K562 (cell line): ENCODE data around the gene REPS1. TPM values are rescaled to one million over a fixed set of nuclear protein-coding genes. Genes with fewer than 3 reads are reported as not detected.

Source experiments
- ATF7 ChIP-seq: fragments of 450-650 bp; IDR thresholded peaks from 2 replicates; pipeline ENCODE4 v1.7.1; 2014; ENCODE audit warnings: mild to moderate bottlenecking, moderate library complexity
- BRD4 ChIP-seq: fragments of 200-600 bp; sonication (generic); IDR thresholded peaks from 2 replicates; pipeline ENCODE4 v1.6.1; 2017; ENCODE audit warnings: inconsistent platforms
- CCNT2 ChIP-seq: IDR thresholded peaks from 2 replicates; pipeline ENCODE4 v1.6.1; 2011; ENCODE audit warnings: borderline replicate concordance, low read depth, mild to moderate bottlenecking, moderate library complexity, mixed read lengths, low read length; ENCODE audit not compliant: insufficient read length; ENCODE audit errors: extremely low read depth
- CSDE1 ChIP-seq, 2 experiments: fragments of 450-650 bp; IDR thresholded peaks; 2 replicates each; pipeline ENCODE4 v1.6.1; 2016; ENCODE audit warnings: mild to moderate bottlenecking in 1 of 2
- ERF ChIP-seq: fragments of 450-650 bp; formaldehyde crosslinking; IDR thresholded peaks from 2 replicates; pipeline ENCODE4 v1.4.0; 2020; ENCODE audit warnings: mild to moderate bottlenecking, mixed read lengths
- ETV6 ChIP-seq, 3 experiments: fragments of 150-350 bp in 1 of 3; sonication (generic) in 1 of 3; formaldehyde crosslinking in 1 of 3; IDR thresholded peaks; 2 replicates each; pipeline versions ENCODE4 v1.6.1 to v1.8.0; 2014 to 2022; ENCODE audit warnings: borderline replicate concordance in 2 of 3, low read depth in 2 of 3, antibody characterized with exemption in 1 of 3, low read length in 1 of 3, mild to moderate bottlenecking in 1 of 3, missing genetic modification reagents in 1 of 3
- MCM3 ChIP-seq: fragments of 450-650 bp; IDR thresholded peaks from 2 replicates; pipeline ENCODE4 v1.6.1; 2016
- PTBP1 ChIP-seq: fragments of 200-400 bp; formaldehyde crosslinking; IDR thresholded peaks from 2 replicates; pipeline ENCODE4 v1.6.1; 2017; ENCODE audit warnings: low read depth, low read length
- TCF3 ChIP-seq: sonication (generic); formaldehyde crosslinking; IDR thresholded peaks from 2 replicates; pipeline ENCODE4 v1.4.0; 2020; ENCODE audit warnings: mild to moderate bottlenecking, missing genetic modification reagents
- ZFPM2 ChIP-seq: fragments of 250-450 bp; sonication (Bioruptor Pico); IDR thresholded peaks from 2 replicates; pipeline ENCODE4 v1.5.1; 2022; ENCODE audit warnings: mild to moderate bottlenecking
- ZNF140 ChIP-seq: fragments of 250-450 bp; sonication (Bioruptor Pico); IDR thresholded peaks from 2 replicates; pipeline ENCODE4 v1.8.0; 2021; ENCODE audit warnings: moderate library complexity, mild to moderate bottlenecking, inconsistent platforms
- ZNF41 ChIP-seq: fragments of 250-450 bp; sonication (Bioruptor Pico); conservative IDR thresholded peaks from 2 replicates; pipeline ENCODE4 v1.4.0; 2020; ENCODE audit warnings: mild to moderate bottlenecking
- polyA plus RNA-seq, 8 experiments: library from polyadenylated mRNA; depleted of rRNA in 4 of 8; stranded (reverse) in 5 of 8; unstranded in 3 of 8; fragments of >200 nt; fragmentation: Nextera tagmentation in 2 of 8; fragmentation: Illumina TruSeq in 1 of 8; extraction: Ambion mirVana in 2 of 8; extraction: Trizol in 1 of 8; gene quantifications; 2 replicates each; pipeline versions ENCODE4 v1.2.1 to v1.2.3, GENCODE V29; 2011 to 2014; ENCODE audit warnings: inconsistent platforms in 1 of 8, missing spikeins in 1 of 8
- total RNA-seq, 7 experiments: library from RNA; depleted of rRNA in 6 of 7; stranded (reverse); fragments of >200 nt in 6 of 7; fragmentation: Illumina TruSeq in 2 of 7; extraction: Trizol in 2 of 7; gene quantifications; 2 replicates each; pipeline versions ENCODE4 v1.2.1 to v1.2.3, GENCODE V29; 2011 to 2021; ENCODE audit warnings: low replicate concordance in 1 of 7
- TF ChIP-seq, protein P1 (sequence below), 2 experiments: fragments of 450-650 bp; IDR thresholded peaks; 2 replicates each; pipeline ENCODE4 v1.6.1; 2016; ENCODE audit warnings: mild to moderate bottlenecking in 2 of 2, borderline replicate concordance in 1 of 2, low read depth in 1 of 2, moderate library complexity in 1 of 2
- TF ChIP-seq, protein P2 (sequence below): sonication (generic); formaldehyde crosslinking; IDR thresholded peaks from 2 replicates; pipeline ENCODE4 v1.8.0; 2022; ENCODE audit warnings: mild to moderate bottlenecking, low read depth, missing genetic modification reagents
- TF ChIP-seq, protein P3 (sequence below), 2 experiments: fragments of 450-650 bp; IDR thresholded peaks; 2 replicates each; pipeline ENCODE4 v1.6.1; 2016
- TF ChIP-seq, protein P4 (sequence below), 3 experiments: IDR thresholded peaks in 2 of 3; conservative IDR thresholded peaks in 1 of 3; 2 replicates each; pipeline ENCODE4 v1.5.1; 2011 to 2012; ENCODE audit warnings: low read length in 3 of 3, mild to moderate bottlenecking in 3 of 3, control low read depth in 2 of 3, improper control_type of control experiment in 1 of 3, inconsistent platforms in 1 of 3, low read depth in 1 of 3, mixed read lengths in 1 of 3, moderate library complexity in 1 of 3; ENCODE audit not compliant: insufficient read depth in 2 of 3

The REPS1 gene
- total and polyA plus RNA-seq, 9 of the 15 experiments (the other 6 are each of a cell fraction or from before 2014, with no cell fraction given), result 7.9 to 36.0 (median 27.8) TPM

DNA sequence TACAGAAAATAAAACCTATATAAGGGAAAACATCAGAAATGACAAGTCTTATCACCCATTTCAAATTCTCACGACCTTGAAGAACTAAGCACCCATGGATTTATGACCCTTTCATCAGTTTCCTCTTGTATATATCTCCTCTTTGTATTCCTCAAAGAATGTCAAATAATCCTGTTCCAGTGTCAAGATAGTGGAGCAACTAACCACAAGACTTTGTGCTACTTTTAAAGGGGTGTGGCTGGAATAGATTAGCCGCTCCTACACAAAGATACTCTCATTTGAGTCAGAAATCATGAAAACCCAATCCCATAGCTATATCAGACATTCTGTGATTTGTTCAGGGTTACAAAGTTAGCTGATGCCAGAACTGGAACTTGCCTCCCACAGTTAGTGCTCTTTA is 6.6 kb downstream of the REPS1 start (continued):
- TF ChIP-seq, protein P1, sequence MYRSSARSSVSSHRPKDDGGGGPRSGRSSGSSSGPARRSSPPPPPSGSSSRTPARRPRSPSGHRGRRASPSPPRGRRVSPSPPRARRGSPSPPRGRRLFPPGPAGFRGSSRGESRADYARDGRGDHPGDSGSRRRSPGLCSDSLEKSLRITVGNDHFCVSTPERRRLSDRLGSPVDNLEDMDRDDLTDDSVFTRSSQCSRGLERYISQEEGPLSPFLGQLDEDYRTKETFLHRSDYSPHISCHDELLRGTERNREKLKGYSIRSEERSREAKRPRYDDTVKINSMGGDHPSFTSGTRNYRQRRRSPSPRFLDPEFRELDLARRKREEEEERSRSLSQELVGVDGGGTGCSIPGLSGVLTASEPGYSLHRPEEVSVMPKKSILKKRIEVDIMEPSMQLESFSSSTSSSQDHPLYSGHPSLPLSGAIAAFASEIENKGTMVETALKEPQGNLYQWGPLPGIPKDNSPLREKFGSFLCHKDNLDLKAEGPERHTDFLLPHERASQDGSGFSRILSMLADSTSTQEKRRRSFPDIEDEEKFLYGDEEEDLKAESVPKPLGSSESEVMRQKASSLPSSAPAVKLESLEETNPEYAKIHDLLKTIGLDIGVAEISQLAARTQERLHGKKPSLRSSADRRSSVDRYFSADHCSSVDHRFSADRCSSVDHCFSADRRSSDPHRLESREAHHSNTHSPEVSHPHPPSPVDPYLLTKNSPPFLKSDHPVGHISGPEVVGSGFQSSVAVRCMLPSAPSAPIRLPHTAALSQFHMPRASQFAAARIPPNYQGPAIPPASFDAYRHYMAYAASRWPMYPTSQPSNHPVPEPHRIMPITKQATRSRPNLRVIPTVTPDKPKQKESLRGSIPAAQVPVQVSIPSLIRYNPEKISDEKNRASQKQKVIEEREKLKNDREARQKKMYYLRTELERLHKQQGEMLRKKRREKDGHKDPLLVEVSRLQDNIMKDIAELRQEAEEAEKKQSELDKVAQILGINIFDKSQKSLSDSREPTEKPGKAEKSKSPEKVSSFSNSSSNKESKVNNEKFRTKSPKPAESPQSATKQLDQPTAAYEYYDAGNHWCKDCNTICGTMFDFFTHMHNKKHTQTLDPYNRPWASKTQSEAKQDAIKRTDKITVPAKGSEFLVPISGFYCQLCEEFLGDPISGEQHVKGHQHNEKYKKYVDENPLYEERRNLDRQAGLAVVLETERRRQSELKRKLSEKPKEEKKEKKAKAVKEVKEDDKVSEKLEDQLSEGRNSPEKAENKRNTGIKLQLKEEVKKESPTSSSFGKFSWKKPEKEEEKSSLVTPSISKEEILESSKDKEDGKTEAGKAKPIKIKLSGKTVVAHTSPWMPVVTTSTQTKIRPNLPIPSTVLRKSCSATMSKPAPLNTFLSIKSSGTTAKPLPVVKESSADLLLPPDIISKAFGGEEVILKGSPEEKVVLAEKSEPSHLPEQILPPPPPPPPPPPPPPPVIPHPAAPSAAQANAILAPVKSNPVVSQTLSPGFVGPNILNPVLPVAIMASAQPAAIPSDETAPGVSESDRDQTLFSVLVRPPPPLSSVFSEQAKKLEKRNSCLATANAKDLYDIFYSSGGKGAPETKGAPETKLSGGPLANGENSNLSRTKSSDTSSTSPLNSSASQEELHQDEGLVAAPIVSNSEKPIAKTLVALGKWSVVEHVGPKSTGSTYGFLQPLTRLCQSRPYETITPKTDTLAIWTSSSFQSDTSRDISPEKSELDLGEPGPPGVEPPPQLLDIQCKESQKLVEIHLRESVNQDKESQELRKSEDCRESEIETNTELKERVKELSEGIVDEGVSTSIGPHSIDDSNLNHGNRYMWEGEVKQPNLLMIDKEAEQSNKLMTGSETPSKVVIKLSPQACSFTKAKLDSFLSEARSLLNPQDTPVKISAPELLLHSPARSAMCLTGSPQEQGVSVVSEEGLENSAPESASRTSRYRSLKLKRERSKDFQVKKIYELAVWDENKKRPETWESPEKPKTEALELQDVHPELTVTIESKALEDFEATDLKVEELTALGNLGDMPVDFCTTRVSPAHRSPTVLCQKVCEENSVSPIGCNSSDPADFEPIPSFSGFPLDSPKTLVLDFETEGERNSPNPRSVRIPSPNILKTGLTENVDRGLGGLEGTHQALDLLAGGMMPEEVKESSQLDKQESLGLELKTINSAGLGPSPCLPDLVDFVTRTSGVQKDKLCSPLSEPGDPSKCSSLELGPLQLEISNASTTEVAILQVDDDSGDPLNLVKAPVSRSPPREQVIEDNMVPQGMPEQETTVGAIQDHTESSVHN (IDR thresholded peaks at IDR 0.05; ENCODE audit: borderline replicate concordance in 1 of 2, low read depth in 1 of 2), result no peak
- TF ChIP-seq ZFPM2 (CRISPR knock-in tag) (no peak), ETV6 (IDR thresholded peaks at IDR 0.05; ENCODE audit: borderline replicate concordance in 1 of 2, low read depth in 2 of 2, low read length in 1 of 2) (no peak), ETV6 (CRISPR knock-in tag; IDR thresholded peaks at IDR 0.05; ENCODE audit: borderline replicate concordance) (no peak), ATF7 (no peak), BRD4 (no peak), ZNF140 (CRISPR knock-in tag) (no peak), TCF3 (CRISPR knock-in tag) (peak; percentile 61), ZNF41 (no peak), CSDE1 (IDR thresholded peaks at IDR 0.05) (no peak), MCM3 (no peak), CCNT2 (no peak), ERF (no peak), PTBP1 (no peak)
- TF ChIP-seq, protein P2, sequence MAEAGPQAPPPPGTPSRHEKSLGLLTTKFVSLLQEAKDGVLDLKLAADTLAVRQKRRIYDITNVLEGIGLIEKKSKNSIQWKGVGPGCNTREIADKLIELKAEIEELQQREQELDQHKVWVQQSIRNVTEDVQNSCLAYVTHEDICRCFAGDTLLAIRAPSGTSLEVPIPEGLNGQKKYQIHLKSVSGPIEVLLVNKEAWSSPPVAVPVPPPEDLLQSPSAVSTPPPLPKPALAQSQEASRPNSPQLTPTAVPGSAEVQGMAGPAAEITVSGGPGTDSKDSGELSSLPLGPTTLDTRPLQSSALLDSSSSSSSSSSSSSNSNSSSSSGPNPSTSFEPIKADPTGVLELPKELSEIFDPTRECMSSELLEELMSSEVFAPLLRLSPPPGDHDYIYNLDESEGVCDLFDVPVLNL, result no peak
- TF ChIP-seq, protein P3, sequence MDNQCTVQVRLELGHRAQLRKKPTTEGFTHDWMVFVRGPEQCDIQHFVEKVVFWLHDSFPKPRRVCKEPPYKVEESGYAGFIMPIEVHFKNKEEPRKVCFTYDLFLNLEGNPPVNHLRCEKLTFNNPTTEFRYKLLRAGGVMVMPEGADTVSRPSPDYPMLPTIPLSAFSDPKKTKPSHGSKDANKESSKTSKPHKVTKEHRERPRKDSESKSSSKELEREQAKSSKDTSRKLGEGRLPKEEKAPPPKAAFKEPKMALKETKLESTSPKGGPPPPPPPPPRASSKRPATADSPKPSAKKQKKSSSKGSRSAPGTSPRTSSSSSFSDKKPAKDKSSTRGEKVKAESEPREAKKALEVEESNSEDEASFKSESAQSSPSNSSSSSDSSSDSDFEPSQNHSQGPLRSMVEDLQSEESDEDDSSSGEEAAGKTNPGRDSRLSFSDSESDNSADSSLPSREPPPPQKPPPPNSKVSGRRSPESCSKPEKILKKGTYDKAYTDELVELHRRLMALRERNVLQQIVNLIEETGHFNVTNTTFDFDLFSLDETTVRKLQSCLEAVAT (IDR thresholded peaks at IDR 0.05), result 0 out of 4 replicates have a peak, but pooled peaks of 1 of the 2 experiments have one; percentile 47
- TF ChIP-seq, protein P4, sequence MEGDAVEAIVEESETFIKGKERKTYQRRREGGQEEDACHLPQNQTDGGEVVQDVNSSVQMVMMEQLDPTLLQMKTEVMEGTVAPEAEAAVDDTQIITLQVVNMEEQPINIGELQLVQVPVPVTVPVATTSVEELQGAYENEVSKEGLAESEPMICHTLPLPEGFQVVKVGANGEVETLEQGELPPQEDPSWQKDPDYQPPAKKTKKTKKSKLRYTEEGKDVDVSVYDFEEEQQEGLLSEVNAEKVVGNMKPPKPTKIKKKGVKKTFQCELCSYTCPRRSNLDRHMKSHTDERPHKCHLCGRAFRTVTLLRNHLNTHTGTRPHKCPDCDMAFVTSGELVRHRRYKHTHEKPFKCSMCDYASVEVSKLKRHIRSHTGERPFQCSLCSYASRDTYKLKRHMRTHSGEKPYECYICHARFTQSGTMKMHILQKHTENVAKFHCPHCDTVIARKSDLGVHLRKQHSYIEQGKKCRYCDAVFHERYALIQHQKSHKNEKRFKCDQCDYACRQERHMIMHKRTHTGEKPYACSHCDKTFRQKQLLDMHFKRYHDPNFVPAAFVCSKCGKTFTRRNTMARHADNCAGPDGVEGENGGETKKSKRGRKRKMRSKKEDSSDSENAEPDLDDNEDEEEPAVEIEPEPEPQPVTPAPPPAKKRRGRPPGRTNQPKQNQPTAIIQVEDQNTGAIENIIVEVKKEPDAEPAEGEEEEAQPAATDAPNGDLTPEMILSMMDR (IDR thresholded peaks at IDR 0.05 in 2 of 3, conservative IDR thresholded peaks at IDR 0.05 in 1 of 3; ENCODE audit: insufficient read depth in 2 of 3, low read depth in 1 of 3, low read length in 3 of 3), result no peak
